Suppressor macrophage treated with lipopolysaccharide for 4 hours (primary cell): ENCODE results near the gene C6orf136.
A peak's percentile ranks its signal among the peaks of the same experiment; 100 is the strongest.

Source experiments
- DNase-seq: peaks from one replicate; pipeline ENCODE4 v3.0.0-alpha.2; 2020

The C6orf136 gene, protein sequence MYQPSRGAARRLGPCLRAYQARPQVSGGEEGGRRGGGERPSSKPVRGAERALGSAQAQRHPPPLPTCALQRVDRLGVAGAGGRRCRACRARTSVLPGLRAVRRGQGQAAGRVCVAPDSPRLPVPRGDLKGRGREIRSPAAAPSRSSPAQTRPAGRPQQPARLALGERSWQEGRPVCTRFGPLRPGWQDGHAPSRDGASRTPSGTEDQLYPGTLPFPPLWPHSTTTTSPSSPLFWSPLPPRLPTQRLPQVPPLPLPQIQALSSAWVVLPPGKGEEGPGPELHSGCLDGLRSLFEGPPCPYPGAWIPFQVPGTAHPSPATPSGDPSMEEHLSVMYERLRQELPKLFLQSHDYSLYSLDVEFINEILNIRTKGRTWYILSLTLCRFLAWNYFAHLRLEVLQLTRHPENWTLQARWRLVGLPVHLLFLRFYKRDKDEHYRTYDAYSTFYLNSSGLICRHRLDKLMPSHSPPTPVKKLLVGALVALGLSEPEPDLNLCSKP

DNA sequence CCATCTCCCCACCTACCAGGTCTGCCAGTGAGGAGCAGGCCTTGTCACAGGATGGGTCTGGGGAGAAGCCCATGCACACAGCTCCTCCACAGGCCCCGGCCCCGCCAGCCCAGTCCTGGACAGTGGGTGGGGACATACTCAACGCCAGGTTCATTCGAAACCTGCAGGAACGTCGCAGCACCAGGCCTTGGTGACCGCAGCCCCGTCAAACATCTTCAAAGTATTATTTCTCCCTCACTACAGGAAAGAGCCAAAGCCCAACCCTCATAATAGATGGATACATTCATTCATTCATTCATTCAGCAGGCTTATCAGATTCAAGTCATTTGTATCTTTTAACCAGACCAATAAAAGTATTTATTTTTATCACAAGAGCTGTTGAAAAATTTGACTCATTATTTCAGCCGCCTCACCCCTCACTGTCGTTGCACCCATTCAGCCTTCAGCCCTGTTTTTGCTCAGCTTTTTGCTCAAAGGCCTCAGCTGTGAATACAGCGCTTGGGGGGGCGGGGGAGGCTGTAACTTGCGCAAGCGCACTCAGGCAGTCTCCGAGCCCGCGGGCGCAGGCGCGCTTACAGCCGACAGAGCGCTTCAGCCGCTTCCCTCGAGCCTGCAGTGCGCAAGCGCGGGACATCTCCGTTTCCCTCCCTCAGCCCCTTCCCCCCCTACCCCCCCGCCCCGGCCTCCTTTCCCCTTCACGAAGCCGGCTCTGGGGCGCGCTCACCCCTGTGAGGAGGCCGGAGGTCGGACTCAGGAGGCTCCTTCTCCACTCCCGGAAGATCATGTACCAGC is at the start of gene C6orf136:
Gene C6orf136 (plus strand): TSS at position 684 of the 792 bp plus-strand sequence. CDS start 99 bp downstream, at position 783.
- peak; percentile 96 for DNase-seq

DNA sequence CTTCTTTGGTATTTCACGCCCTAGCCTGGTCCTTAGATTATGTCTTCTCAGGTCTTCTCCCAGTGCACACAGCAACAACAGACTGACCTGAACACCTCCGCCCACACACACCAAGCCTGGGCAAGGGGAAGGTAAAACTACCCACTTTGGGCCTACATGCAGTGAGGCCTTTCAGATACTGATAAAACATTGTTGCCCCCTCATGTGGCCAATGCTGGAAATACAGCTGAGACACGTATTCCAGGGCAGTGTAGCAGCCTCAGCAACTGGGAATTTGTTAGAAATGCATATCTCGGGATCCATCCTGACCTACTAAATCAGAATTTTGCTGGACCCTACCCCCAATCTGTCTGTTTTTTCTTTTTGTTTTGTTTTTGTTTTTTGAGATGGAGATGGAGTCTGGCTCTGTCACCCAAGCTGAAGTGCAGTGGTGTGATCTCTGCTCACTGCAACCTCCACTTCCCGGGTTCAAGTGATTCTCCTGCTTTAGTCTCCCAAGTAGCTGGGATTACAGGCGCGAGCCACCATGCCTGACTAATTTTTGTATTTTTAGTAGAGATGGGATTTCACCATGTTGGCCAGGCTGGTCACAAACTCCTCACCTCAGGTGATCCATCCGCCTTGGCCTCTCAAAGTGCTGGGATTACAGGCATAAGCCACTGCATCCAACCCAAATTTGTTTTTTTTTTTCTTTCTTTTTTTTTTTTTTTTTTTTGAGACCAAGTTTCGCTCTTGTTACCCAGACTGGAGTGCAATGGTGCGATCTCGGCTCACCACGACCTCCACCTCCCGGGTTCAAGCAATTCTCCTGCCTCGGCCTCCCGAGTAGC is 49.4 kb upstream of the C6orf136 start:
- DNase-seq: peak; percentile 85

DNA sequence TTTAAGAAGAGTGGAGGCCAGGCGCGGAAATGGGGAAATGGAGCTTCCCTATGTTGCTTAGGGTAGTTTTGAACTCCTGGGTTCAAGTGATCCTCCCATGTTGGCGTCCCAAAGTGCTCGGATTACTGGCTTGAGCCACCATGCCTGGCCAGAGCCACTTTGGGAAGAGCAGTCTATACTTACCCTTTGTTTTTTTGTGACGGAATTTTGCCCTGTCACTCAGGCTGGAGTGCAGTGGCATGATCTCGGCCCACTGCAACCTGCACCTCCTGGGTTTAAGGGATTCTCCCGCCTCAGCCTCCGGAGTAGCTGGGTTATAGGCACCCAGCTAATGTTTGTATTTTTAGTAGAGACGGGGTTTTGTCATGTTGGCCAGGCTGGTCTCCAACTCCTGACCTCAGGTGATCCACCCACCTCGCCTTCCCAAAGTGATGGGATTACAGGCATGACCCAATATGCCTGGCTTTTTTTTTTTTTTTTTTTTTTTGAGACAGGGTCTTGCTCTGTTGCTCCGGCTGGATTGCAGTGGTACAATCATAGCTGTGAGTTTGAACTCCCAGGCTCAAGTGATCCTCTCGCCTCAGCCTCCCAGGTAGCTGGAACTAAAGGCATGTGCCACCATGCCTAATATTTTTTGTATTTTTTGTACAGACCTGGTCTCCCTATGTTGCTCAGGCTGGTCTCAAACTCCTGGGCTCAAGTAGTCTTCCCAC is 47.9 kb upstream of the C6orf136 start:
- peak; percentile 4 for DNase-seq

DNA sequence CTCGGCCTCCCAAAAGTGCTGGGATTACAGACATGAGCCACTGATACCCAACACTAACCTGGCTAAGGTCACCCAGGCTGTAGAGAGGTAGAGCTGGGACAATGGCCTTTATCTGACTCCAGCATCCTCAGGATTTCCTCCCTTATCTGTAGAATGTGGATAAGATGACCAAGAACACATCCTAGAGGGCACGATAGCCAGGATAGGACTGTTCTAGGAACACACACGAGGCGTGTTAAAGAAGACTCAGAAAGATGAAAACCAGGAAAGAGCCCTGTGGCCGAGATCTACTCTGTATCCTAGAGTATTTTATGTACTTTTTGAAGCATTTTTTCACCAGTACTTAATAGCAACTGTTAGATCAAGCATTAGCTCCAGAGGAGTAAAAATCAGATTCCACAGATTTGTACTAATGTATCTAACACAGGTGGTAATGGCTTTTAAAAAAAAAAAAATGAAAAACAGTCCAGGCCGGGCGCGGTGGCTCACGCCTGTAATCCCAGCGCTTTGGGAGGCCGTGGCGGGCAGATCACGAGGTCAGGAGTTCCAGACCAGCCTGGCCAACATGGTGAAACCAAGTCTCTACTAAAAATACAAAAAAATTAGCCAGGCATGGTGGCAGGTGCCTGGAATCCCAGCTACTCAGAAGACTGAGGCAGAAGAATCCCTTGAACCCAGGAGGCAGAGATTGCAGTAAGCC is 47.2 kb upstream of the C6orf136 start:
- DNase-seq: no peak

DNA sequence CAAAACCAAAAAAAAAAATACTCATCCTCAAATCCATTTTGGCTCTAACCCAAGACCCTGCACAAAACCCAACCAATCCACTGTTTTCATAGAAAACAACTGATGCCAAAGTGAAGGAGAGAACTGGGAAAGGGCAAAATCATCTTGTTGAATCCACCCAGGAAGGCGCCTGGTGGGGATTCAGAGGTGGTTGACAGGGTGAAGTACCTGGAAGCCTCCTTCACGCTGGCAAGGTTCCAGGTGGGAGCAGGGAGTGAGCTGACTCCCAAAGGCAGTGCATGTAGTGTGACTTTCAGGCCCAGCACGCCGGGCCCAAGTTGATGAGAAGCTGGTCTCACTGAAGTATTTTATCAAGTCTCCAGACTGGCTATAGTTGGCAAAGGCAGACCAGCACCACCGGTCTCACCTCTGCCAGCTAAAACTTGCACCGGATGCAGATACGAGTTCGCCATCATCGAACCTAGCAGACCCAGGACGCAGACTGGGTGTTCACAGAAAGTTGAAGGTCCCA is 46.4 kb upstream of the C6orf136 start:
- DNase-seq: no peak

DNA sequence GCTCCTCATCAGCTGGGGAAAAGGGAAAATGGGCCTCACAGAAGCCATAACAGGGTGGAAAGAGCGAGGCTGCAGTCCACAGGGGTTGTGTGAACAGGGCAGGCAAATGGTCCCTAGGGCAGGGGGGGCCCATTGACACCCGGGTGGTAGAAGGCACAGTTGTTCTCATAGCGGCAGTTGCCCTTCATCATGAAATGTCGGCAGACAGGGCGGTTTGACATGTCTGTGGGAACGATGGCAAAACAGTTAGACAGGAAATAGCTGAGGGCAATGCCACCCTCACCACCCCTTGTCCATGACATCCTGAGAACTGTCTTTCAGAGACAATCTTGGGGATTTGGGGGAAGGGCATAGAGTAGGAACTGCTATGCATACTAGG is 45.5 kb upstream of the C6orf136 start:
- no peak for DNase-seq

DNA sequence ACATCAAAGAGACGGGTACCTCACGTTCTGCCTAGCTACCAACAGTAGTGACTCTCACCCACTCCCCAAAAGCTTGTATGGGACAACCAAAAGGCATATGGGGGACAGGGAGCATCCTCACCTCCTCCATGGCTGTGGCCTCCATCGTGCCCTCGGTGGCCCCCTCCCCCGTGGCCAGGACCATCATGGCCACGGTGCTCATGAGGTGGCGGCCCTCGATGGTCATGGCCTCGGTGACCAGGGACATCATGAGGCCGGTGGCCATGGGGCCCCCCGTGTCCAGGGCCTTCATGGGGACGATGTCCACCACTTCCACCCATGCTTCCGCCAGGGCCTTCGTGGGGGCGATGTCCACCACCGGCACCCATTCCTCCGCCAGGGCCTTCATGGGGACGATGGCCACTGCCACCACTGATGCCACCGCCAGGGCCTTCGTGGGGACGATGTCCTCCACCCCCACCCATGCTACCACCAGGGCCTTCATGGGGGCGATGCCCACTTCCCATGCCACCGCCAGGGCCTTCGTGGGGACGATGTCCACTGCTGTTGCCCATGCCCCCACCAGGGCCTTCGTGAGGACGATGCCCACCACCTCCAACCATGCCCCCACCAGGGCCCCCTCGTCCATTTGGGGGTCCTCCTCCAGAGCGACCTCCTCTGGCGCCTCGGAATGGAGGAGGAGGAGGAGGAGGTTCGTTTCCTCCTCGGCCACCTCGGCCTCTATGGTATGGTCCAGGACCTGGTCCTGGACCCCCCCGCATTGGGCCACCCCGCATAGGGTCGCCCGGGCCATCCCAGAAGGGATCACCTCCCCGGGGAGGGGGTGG is 44.9 kb upstream of the C6orf136 start:
- DNase-seq: no peak

DNA sequence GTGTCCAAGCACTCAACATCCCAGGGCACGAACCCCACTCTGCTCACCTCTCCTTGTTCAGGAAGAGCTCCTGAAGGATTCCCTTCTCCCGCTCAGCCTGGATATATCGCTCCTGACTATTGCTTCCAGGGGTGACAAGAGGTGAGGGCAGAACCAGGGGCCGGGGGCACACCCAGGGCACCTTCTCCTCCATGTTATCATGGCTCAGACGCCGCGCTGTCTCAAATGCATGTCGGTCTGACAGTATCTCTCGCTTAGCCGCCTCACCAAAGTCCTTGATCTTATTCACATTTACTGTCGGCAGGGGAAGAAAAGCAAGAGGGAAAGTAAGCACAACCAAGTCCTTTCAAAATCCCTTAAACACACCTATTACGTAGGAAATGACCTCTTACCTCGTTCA is 43.0 kb upstream of the C6orf136 start:
- no peak for DNase-seq

DNA sequence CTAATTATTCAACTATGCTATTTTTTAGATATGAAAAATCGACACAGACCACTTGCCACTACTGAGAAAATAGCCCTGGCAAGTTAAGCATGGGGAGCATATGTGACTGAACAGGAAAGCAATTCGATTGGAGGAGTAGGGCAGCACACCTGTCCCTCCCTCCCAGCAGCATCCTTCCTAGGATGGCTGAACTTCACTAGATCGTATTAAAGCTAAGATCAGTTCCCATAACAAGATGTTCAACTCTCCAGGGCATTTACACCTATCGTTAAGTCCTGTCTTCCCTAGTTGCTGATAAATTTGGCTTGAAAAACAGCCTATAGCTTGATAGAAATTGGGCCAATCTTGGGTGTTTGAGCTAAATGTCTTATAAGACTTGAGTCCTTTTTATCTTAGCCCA is 36.9 kb upstream of the C6orf136 start:
- DNase-seq: no peak

DNA sequence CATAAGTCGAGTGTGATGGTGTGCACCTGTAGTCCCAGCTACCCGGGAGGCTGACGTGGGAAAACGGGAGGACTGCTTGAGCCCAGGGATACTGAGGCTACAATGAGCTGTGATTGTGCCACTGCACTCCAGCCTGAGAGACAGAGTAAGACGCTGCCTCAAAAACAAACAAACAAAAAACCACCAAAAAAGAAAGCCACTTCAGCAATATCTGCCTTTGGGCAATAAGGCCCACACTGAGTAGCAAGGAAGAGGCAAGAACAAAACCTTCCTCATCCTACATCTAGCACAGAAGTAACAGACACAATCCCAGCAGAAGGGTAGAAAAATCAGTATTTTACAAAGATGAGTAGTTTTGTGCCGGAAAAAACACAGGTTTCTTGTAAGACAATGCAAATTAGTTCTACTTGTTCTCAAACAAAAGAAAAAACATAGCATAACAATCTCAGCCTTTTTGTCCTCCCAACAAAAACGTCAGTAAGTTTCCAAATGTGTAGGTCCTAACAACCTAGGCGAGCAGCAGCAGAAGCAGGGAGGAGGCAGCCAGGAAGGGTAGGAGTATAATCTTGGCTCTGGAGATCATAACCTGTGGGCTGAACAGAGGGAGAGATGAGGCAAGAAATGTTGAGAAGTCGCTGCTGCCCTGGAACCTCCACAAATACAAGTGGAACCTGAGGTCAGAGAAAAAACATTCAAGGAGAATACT is 35.6 kb upstream of the C6orf136 start:
- no peak for DNase-seq

DNA sequence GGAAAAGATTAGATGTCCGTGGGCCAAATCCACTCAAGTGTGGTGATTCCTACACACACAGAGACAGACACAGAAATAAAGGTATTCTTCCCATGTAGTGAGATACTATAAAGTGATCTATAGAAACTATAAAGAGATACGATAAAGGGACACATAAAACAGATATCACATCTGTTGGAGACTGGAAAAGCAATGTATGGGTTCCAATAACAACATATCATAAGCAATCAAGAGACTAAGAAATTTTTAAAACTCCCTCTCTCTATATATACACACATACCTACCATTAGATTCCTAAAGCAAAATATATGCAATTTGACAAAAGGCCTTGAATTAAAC is 35.1 kb upstream of the C6orf136 start:
- no peak for DNase-seq

DNA sequence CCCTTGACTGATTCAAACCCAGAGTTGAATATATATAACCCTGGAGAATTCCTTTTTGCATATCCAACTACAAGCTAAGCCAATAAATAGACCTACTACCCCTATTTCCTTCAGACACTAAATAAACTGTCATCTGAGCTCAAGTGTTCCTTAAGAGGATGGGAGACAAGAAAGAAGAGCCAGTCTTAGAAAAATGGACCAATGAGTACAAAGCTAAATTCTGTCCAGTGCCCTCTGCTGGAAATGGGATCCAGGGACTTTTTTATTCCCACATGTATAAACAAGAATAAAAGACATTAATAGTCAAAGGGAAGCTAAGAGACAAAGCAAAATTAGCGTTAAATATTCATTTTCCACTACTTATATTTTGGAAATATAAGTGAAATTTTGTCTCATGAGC is 34.7 kb upstream of the C6orf136 start:
- DNase-seq: no peak

DNA sequence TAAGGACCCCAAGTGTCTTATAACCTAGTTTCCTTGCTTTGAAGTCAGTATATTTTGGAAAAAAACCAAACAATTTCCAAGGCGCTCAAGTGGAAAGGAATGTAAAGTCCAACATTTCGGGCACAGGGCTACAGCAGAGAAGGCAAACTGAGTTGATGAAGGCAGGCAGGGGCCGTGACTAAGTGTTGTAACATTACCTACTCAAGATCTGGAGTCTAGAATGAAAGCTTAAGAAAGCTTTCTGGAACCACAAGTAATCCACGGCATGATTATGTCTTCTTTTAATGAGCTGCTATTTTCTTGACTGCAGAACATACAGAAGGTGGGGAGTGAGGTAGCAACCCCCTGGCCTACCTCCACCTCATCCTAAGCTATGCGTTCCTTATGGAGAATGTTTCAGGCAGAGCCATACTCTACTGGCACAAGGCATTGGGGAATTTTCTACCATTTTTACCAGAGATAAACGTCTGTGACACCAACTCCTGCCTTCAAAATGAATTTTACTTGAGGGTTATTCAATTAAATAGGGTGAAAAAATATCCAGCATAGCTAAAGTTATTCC is 34.2 kb upstream of the C6orf136 start:
- no peak for DNase-seq

DNA sequence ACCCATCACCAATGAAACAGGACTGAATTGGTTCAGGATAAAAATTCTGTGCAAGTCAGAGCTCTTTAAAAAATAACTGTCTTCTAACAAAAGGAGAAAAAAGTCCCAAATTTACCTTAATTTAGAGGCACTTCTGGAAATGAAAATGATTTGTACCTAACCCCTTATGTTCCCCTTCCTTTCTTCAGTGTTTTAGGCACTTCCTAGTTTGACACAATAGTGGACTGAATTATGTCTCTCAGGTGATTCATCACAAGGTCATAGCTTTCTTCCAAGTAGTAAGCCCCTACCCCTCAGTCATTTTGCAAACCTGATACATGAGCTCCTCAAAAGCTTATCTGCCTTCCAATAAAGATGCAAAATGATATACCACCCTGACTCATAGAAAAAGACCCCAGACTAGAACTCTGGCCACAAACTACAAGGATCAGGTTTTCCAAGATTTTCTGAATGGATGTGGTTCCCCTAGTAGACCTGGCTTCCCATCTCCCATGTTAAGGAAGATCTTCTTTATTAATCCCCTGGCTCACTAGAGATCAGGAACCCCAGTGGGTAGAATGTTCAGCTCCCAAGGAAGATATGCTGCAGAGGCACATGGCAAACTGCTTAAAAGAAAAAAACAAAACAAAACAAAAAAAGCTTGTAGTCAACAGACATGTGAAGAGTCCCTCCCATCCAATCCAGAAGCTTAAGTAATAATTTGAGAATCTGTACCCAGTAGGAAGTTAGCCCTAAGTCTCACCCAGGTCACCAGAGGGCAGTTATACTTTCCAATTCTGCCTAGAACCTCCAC is 33.5 kb upstream of the C6orf136 start:
- peak; percentile 13 for DNase-seq

DNA sequence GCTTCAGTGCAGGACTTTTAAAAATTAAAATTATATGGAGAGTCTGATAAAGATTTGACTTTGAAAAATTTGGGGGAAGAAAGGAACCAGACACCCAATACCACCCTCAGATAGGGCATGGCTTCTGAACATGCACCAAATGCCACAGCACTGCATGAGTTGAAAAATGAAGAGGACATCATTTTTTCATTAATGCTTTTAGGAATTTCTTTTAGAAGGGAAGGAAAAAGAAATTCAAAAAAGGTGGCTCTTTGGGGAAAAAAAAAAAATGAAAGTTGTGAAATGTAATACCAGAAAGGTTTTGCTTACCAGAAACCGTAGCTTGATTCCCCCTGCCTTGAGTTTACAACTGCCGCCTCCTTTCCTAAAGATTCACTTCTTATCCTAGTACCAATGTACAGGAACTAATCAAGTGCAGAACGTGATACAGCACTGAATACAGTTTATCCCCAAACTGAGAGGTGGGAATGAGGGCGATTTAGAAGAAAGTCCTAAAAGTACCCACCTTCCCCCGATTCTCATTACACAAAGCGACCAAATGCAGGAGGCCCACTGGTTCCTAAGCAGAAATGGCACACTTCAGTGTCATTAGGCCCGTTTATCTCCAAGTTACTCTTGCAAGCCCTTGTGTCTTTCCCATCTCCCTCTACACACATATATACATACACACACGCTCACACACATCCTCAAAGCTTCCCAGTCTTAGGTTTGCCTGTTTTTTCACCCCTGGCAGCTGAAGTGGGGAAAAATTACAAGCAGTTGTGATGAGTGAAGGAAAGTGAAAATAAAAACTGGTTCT is 32.7 kb upstream of the C6orf136 start:
- no peak for DNase-seq

DNA sequence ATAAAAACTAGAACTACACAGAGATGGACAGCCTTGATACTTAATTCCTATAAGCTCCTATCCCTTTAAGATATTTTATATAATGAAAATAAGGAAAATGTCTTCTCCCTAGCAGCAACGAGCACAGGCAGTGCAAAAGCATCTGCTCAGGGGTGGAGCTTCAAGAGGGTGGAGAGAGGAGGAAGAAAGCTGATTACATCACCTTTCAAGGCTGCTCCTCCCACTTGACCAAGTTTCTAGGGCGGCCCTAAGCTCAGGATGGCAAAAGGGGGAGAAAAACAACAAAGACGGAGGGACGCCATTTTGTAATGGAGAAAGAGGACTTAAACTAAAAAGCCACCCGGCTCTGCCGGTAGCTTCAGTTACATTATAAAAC is 32.1 kb upstream of the C6orf136 start:
- peak; percentile 97 for DNase-seq

DNA sequence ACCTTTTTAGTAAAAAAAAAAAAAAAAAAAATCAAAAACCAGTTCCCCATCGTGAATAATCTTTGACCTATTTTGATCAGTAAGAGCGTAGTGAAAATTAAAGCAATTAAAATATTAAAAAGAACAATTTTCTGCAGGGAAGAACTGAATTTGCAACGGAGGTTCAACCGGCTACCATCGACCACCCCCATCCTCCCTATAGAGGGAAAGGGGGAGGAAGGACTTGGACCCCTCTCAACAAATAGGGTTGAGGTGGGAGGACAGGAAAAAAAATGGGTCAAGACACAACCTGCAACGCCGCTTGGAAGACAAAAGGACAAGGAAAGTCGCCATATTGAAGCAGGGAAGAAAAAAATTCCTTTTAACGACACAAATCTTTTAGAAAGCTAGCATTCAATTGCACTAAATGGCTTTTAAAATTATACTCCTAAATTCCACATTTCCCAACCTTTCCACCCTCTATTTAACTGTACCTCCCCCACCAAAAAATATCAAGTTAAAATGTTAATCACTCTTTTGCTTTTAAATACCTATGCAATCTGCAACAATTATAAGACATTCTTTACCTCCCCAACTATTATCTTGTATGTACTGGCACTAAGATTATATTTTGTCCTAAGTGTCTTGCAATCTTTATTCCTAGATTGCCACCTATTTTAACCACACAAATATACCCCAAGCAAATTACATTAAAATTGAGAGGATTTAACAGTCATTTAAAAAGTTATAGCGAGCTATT is 31.5 kb upstream of the C6orf136 start:
- DNase-seq: peak; percentile 73
